ENCODE measurements around the gene BOD1L2.

DNA sequence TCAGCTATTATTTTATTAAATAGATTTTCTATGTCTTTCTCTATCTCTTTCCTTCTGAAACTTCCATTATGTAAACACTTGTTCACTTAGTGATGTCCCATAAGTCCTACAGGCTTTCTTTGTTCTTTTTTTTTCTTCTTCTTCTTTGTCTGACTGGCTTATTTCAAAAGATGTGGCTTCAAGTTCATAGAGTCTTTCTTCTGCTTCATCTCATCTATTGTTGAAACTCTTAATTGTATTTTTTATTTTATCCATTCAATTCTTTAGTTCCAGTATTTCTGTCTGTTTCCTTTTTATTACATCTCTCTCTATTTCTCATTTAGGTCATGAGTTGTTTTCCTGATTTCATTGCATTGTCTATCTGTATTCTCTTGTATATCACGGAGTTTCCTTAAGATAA is 38.5 kb downstream of the BOD1L2 start:
- TF ChIP-seq, protein P1, sequence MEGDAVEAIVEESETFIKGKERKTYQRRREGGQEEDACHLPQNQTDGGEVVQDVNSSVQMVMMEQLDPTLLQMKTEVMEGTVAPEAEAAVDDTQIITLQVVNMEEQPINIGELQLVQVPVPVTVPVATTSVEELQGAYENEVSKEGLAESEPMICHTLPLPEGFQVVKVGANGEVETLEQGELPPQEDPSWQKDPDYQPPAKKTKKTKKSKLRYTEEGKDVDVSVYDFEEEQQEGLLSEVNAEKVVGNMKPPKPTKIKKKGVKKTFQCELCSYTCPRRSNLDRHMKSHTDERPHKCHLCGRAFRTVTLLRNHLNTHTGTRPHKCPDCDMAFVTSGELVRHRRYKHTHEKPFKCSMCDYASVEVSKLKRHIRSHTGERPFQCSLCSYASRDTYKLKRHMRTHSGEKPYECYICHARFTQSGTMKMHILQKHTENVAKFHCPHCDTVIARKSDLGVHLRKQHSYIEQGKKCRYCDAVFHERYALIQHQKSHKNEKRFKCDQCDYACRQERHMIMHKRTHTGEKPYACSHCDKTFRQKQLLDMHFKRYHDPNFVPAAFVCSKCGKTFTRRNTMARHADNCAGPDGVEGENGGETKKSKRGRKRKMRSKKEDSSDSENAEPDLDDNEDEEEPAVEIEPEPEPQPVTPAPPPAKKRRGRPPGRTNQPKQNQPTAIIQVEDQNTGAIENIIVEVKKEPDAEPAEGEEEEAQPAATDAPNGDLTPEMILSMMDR (IDR thresholded peaks at IDR 0.05; ENCODE audit: low read depth, low read length), result no peak
- no peak for TF ChIP-seq EZH2phosphoT487 (IDR thresholded peaks at IDR 0.05; ENCODE audit: low read depth)
